Heart left ventricle (tissue), 13 donors: ENCODE results near the gene FNDC7.
A peak's percentile ranks its signal among the peaks of the same experiment; 100 is the strongest.

ENCODE experiments used
- CTCF ChIP-seq, 12 donors: fragments of 200-600 bp; sonication (generic) in 4 of 12; IDR thresholded peaks; one replicate each; pipeline versions ENCODE4 v1.5.0 to v1.8.0; 2018 to 2022; ENCODE audit warnings: antibody characterized with exemption in 12 of 12, mild to moderate bottlenecking in 5 of 12
- POLR2A ChIP-seq, 2 donors: fragments of 450-650 bp; IDR thresholded peaks; one replicate each; pipeline ENCODE4 v1.6.1; 2017; ENCODE audit warnings: antibody characterized with exemption in 2 of 2, mild to moderate bottlenecking in 2 of 2, moderate library complexity in 2 of 2
- donor health status: ischemic (EF 13 %, LVEDD 7.1; RV severe dilation, severe dysfunction).
- donor health status: DM: no; HTN: yes; CAD: no.
- donor health status: DM: no; HTN: no; CAD: no.
- donor health status: ischemic (EF 25% LVEDD 6.9; RV normal size, moderate dysfunction).
- donor health status: ischemic (EF 25% LVEDD 5.7; RV mildly dilated, moderate dysfunction).
- donor health status: ischemic (EF 35%, LVEDD 5.7; RV mildly dilated, moderate dysfunction).
- donor health status: nonischemic (EF 11% LVEDD 7.7; RV severe dilation, severe dysfunction).
- donor health status: DM: yes; HTN: yes; CAD: no.
- donor health status: PGD.
- donor health status: ischemic (EF 29% LVEDD 5.4; RV normal size, mild dysfunction).
- donor health status: nonischemic (EF 23%, LVEDD 6.1; RV moderate dilation, normal function).

GRCh38 chr1:108692724-108693655 is 19.7 kb upstream of the FNDC7 start:
- peak in 4 of 12 donors; percentile 8 to 31 (median 16) for TF ChIP-seq CTCF (IDR thresholded peaks at IDR 0.05)
- TF ChIP-seq POLR2A (IDR thresholded peaks at IDR 0.05): no peak
